SK-N-MC (cell line): ENCODE measurements around the gene COBL.

Source experiments
- EZH2 ChIP-seq: fragments of 200-600 bp; sonication (generic); IDR thresholded peaks from one replicate; pipeline ENCODE4 v1.6.1; 2017; ENCODE audit warnings: antibody characterized with exemption
- FOXP2 ChIP-seq: optimal IDR thresholded peaks from 2 replicates; pipeline ENCODE3; 2011; ENCODE audit warnings: mild to moderate bottlenecking, moderate library complexity; ENCODE audit not compliant: insufficient read depth; ENCODE audit errors: extremely low read length, control extremely low read depth
- POLR2AphosphoS5 ChIP-seq: IDR thresholded peaks from 2 replicates; pipeline ENCODE4 v1.6.1; 2012; ENCODE audit warnings: mild to moderate bottlenecking, low read depth, low read length, borderline replicate concordance

DNA sequence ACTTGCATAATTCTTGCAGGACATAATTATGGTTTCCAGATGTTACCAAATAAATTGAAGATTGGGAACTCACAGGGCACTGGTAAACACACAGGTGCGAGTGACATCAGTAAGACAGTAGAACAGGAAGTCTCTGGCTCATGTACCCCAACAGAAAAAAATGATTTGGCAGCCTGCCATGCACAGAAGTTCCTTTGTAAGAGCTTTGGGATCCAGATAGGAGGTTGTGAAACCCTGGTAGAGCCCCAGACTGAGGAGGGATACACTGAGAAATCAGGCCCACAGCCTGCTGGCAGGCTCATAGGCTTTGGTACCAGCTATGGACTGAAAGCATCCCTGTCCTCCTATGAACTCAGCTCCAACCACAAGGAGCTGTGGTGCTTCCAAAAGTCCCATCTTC is 118.0 kb downstream of the COBL start:
- TF ChIP-seq POLR2AphosphoS5 (no peak), EZH2 (no peak), FOXP2 (no peak)
